GM19324 (cell line): ENCODE measurements around the gene RNU6-9.

Experiments used
- ATAC-seq: cut with Tn5 transposase; IDR thresholded peaks from one replicate; pipeline ENCODE4 v1.9.1; 2021; ENCODE audit warnings: mild to moderate bottlenecking, moderate library complexity; ENCODE audit not compliant: unreplicated experiment, low FRiP score

RNU6-9 gene

GRCh38 chr19:896434-896833 is 3.1 kb downstream of the RNU6-9 start:
- no peak for ATAC-seq

- no peak for ATAC-seq
These were observed 3.7 kb downstream of the RNU6-9 start for GRCh38 chr19:896999-897398.

- no peak for ATAC-seq
These were observed 4.3 kb downstream of the RNU6-9 start for GRCh38 chr19:897442-898039.

- ATAC-seq: no peak
These were observed 5.4 kb downstream of the RNU6-9 start for GRCh38 chr19:898663-899062.

GRCh38 chr19:899336-900042 is 6.2 kb downstream of the RNU6-9 start:
- ATAC-seq: no peak

- no peak for ATAC-seq
These were observed 6.7 kb downstream of the RNU6-9 start for GRCh38 chr19:900043-900301.

GRCh38 chr19:900302-901111 is 7.2 kb downstream of the RNU6-9 start:
- ATAC-seq: no peak

- no peak for ATAC-seq
These were observed 8.2 kb downstream of the RNU6-9 start for GRCh38 chr19:901216-902092.

GRCh38 chr19:902093-902370 is 8.7 kb downstream of the RNU6-9 start:
- ATAC-seq: no peak

- no peak for ATAC-seq
These were observed 9.4 kb downstream of the RNU6-9 start for GRCh38 chr19:902446-903226.

- no peak for ATAC-seq
These were observed 10.0 kb downstream of the RNU6-9 start for GRCh38 chr19:903266-903797.

- no peak for ATAC-seq
These were observed 11.3 kb downstream of the RNU6-9 start for GRCh38 chr19:904545-904944.

GRCh38 chr19:906480-906879 is 13.2 kb downstream of the RNU6-9 start:
- ATAC-seq: no peak

- ATAC-seq: no peak
These were observed 14.0 kb downstream of the RNU6-9 start for GRCh38 chr19:907183-907853.

GRCh38 chr19:911197-912033 is 18.1 kb downstream of the RNU6-9 start:
- ATAC-seq: no peak

GRCh38 chr19:912181-913079 is 19.1 kb downstream of the RNU6-9 start:
- ATAC-seq: no peak

- peak; percentile 64 for ATAC-seq
These were observed 19.9 kb downstream of the RNU6-9 start, which contains the start of gene R3HDM4 for GRCh38 chr19:913080-913748. Gene R3HDM4, minus strand, starts transcription at chr19:913219. Its CDS starts 62 bp downstream, at chr19:913157.
